GM18907 (cell line): Measurements from ENCODE around the gene C16orf74.
A peak's percentile ranks its signal among the peaks of the same experiment; 100 is the strongest.

Experiments used
- ATAC-seq: cut with Tn5 transposase; IDR thresholded peaks from one replicate; pipeline ENCODE4 v1.9.1; 2021; ENCODE audit warnings: mild to moderate bottlenecking, moderate library complexity; ENCODE audit not compliant: unreplicated experiment

Gene C16orf74

GRCh38 chr16:85751698-85752501 lies 1.0 kb upstream of the C16orf74 start:
- no peak for ATAC-seq

DNA sequence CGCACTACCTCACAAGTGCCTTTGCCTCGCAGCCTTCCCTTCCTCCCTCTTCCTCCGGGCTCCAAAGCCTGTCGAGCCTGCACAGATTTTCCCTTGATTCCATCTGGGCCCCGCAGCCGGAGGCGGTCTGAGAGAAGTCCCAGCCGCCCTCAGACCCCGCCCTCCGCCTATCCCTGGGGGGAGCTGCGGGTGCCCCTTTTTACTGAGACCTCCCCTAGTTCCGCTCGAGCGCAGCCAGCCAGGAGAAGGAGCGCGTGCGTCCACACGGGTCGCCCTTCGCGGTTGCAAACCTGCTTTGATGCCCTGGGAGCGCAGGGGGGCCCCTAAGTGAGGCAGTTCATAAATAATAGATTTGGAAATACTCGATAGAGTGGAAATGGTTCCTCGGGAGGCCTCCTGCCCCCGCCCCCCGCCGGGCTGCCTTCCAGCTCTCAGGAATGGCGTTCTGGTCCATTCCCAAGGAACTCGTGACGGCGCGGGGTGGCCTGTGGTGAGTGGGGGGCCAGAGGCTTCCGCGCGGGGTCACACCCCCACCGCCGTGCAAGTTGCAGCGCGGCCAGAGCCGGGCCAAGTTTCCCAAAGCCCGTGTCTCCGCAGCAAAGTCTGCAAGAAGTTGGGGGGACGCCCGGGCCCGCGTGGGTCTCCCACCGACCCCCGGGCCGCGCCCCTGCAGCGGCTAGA lies 610 bp downstream of the C16orf74 start:
- no peak for ATAC-seq

DNA sequence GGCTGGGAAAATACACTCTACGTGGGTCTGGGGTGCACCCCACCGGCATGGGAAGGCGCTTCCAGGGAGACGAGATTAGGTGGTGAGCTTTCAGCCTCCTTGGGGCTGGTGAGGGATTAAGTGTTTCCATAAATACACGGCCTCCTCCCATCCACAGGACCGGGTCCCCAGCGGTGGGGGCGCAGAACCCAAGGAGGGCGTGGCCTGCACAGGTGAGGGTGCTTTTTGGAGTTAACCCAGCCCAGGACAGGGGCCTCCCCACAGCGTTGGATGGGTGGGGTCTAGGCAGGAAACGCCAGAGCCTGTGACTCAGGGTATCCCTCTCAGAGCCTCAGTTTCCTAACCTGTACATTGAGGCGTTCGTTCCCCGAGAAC lies 1.1 kb downstream of the C16orf74 start:
- ATAC-seq: no peak

- ATAC-seq: no peak
Observed at GRCh38 chr16:85746460-85747215, 4.3 kb downstream of the C16orf74 start.

DNA sequence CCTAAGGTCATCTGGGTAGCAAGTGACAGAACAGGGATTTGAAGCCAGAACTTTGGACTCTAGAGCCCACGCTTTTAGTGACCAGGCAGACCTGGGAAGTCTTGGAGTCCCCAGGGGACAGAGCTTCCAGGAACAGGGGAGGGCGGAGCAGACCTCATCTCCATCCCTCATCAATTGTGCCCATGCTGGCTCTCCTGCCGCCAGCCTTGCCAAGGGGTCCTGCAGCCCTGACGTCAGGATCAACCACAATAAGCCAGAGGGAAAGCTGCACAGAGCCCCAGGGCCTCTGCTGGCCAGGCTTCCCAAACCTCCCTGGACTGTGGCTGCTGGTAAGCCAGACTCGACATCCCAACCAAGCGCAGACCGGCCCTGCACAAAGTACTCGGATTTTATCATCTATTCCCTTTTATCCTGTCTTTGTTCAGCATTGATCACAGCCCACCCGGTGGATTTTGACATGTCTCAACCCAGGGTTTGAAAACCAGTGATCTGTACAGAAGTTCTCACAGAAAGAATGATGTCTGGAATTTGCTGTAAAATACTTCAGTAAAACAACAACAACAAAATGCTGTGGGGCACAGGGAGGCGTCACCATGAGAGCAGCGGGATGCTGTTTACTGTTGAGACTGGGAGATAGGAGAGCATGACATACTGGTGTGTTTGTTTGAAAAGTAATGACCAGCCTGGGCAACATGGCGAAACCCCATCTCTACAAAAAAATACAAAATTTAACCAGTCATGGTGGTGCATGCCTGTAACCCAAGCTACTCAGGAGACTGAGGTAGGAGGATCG lies 11.8 kb downstream of the C16orf74 start:
- ATAC-seq: no peak

DNA sequence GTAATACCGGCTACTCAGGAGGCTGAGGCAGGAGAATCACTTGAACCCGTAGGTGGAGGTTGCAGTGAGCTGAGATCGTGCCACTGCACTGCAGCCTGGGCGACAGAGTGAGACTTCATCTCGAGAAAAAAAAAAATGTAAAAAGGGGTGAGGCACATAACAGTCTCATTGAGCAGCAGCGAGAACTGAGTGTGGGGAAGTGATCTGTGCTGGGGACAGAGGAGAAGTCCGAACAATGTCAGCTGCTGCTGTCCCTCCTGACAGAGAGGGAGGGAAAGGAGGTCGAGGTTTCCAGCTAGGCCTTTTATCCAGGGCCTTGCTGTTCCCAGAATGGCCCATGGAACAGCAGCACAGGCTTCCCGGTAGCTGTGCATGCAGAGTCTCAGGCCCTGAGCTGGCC lies 14.0 kb downstream of the C16orf74 start:
- ATAC-seq: no peak

DNA sequence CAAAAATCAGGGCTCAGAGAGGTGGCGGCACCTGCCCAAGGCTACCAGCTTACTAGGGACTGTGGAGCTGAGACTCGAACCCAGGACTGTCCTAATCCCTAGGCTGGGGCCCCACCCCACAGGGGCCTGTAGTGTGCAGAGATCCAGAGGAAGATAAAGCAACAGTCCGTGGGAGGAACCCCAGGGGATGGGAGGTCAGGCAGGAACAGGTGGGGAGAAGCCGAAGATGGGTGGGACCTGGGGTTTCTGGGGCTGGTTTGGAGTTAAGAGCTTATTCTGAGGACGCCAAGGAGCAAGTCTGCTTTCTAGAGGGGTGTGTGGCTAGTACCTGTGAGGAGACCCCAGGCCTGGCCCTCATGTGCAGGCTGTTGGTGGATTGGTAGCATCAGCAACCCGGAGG lies 14.9 kb downstream of the C16orf74 start:
- ATAC-seq: no peak

GRCh38 chr16:85735225-85735635 lies 15.7 kb downstream of the C16orf74 start:
- ATAC-seq: peak; percentile 86

GRCh38 chr16:85734311-85735017 lies 16.4 kb downstream of the C16orf74 start:
- ATAC-seq: no peak

DNA sequence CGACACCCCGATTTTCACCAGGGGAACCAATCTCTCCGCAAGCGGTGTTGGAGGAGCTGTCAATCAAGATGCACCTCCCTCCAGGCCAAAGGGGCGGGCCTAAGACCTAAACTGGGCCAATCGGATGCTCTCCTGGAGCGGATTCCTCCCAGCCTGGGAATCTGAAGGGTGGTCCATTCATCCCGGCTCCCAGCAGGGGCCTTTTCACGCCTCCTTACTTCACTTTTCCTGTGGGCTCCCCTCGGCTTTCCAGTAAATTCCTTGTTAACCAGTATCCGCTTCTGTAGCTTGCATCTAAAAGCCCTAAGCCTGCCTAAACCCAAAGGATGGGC lies 17.1 kb downstream of the C16orf74 start:
- no peak for ATAC-seq

- no peak for ATAC-seq
Observed at GRCh38 chr16:85733155-85733838, 17.6 kb downstream of the C16orf74 start.

DNA sequence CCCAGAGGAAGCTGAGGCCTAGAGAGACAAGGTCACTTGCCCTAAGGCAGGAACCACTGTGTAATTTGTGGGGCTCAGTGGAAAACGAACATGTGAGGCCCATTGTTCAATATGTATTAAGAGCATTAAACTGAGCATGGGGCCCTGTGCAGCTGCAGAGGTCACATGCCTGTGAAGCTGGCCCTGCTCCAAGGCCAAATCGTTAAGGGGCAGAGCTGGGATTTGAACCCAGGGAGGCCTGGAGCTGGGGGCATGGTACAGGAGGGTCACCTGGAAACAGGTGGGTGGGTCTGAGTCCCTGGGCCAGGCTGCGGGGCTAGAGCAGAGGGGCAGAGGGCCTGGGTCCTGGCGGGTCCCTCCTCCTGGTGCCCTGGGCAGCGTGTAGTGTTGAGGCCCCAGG lies 19.7 kb downstream of the C16orf74 start:
- ATAC-seq: no peak

GRCh38 chr16:85730186-85730465 lies 20.8 kb downstream of the C16orf74 start:
- no peak for ATAC-seq

DNA sequence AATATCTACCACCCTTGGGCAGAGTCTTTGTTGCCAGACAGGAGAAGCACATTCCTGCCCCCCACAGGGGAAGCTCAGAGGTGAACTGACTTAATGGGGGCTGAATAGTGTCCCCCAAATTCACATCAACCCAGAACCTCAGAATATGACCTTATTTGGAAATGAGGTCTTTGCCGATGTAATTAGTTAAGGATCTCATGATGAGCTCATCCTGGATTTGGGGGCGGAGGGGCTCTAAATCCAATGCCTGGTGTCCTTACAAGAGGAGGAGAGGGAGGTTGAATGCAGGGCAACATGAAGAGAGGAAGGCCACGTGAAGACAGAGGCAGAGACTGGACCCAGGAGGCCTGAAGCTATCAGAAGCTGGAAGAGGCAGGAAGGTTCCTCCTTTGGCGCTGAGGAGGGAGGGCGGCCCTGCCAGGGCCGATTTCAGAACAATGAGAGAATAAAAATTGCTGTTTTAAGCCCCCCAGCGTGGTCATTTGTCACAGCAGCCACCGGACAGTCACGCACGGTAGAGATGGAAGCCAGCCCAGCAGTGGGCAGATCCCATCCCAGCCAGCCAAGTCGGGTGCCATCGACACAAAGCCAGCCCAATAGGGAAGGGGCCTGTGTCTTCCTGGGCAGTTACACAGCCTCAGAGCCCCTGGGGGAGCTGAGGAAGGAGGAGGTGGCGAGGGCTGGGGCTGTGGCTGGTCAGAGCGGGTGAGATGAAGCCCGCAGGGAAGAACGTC lies 21.3 kb downstream of the C16orf74 start:
- no peak for ATAC-seq

- ATAC-seq: no peak
Observed at GRCh38 chr16:85728879-85729278, 22.0 kb downstream of the C16orf74 start.

- ATAC-seq: no peak
Observed at GRCh38 chr16:85724936-85725335, 26.0 kb downstream of the C16orf74 start.

DNA sequence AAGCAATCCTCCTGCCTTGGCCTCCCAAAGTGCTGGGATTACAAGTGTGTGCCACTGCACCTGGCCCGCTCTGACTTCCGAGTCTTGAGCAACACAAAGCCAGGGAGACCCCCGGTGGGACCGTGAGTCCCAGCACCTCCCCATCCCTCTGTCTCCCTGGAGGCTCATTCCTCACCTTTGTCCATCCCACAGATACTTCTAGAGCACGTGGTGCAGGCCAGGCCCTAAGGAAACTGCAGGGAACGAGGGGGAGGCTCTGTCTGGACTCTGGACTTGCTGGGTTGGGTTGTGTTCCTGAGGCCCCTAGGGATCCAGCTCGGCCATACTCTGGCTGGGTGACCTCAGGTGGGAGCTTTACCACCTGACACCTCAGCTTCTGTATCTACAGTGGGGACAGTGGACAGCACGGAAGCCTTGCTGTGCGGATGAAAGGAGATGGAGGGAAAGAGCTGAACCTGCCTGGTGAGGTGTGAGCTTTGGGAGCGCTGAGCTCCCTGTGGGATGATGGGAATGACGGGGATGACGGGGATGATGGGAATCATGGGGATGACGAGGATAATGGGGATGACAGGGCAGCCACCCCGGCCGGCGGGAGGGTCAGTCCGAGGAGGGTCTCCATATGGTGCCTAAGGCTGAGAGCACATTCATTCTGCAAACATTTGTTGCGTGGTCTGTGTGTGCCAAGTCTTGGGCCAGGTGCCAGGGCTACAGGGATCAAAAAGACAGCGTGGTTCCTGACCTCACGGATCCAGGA lies 26.6 kb downstream of the C16orf74 start:
- ATAC-seq: no peak

GRCh38 chr16:85722128-85722893 lies 28.6 kb downstream of the C16orf74 start:
- ATAC-seq: no peak
